ENCODE data around the gene DUSP6.

Gene DUSP6

GRCh38 chr12:89311703-89312293, 40.5 kb downstream of the DUSP6 start:
- peaks cover 13% of the 10 kb centered on the region for H3K4me1 Mint-ChIP-seq
- H3K9me3 Mint-ChIP-seq = no peaks in the 10 kb centered on the region
- no peak for ATAC-seq (replicated peaks; ENCODE audit: extremely low read depth, poor library complexity, severe bottlenecking)
- H3K36me3 Mint-ChIP-seq (ENCODE audit: insufficient read depth) = no peaks in the 10 kb centered on the region
- DNase-seq (ENCODE audit: low spot score in 2 of 2) = no peak
- no peaks in the 10 kb centered on the region for H3K27me3 Mint-ChIP-seq
- no peak overlapping the region for H3K4me3 Mint-ChIP-seq
- no peak overlapping the region for H3K27ac Mint-ChIP-seq (ENCODE audit: low read depth)

- Mint-ChIP-seq H3K27ac (ENCODE audit: low read depth) (no peak overlapping the region), H3K4me3 (no peak overlapping the region), H3K9me3 (no peaks in the 10 kb centered on the region), H3K4me1 (peaks cover 13% of the 10 kb centered on the region), H3K27me3 (no peaks in the 10 kb centered on the region), H3K36me3 (ENCODE audit: insufficient read depth) (no peaks in the 10 kb centered on the region)
- ATAC-seq (replicated peaks; ENCODE audit: extremely low read depth, poor library complexity, severe bottlenecking) = no peak
- no peak for DNase-seq (ENCODE audit: low spot score in 2 of 2)
These were observed 42.5 kb downstream of the DUSP6 start for GRCh38 chr12:89309815-89310214.

GRCh38 chr12:89309440-89309802, 42.9 kb downstream of the DUSP6 start:
- no peak for ATAC-seq (replicated peaks; ENCODE audit: extremely low read depth, poor library complexity, severe bottlenecking)
- Mint-ChIP-seq H3K27ac (ENCODE audit: low read depth) (no peak overlapping the region), H3K9me3 (no peaks in the 10 kb centered on the region), H3K4me3 (no peak overlapping the region), H3K36me3 (ENCODE audit: insufficient read depth) (no peaks in the 10 kb centered on the region), H3K4me1 (peaks cover 13% of the 10 kb centered on the region), H3K27me3 (no peaks in the 10 kb centered on the region)
- no peak for DNase-seq (ENCODE audit: low spot score in 2 of 2)

- Mint-ChIP-seq H3K9me3 (no peaks in the 10 kb centered on the region), H3K27me3 (no peaks in the 10 kb centered on the region), H3K4me1 (peaks cover 13% of the 10 kb centered on the region), H3K27ac (ENCODE audit: low read depth) (no peak overlapping the region), H3K4me3 (no peak overlapping the region), H3K36me3 (ENCODE audit: insufficient read depth) (no peaks in the 10 kb centered on the region)
- ATAC-seq (replicated peaks; ENCODE audit: extremely low read depth, poor library complexity, severe bottlenecking) (no peak), DNase-seq (ENCODE audit: low spot score in 2 of 2) (no peak)
These were observed 44.6 kb downstream of the DUSP6 start for GRCh38 chr12:89307474-89308253.

- H3K9me3 Mint-ChIP-seq = no peaks in the 10 kb centered on the region
- no peak overlapping the region for H3K4me3 Mint-ChIP-seq
- DNase-seq (ENCODE audit: low spot score in 2 of 2) (no peak), ATAC-seq (replicated peaks; ENCODE audit: extremely low read depth, poor library complexity, severe bottlenecking) (no peak)
- H3K27ac Mint-ChIP-seq (ENCODE audit: low read depth) = no peak overlapping the region
- no peaks in the 10 kb centered on the region for H3K27me3 Mint-ChIP-seq
- peaks cover 13% of the 10 kb centered on the region for H3K4me1 Mint-ChIP-seq
- no peaks in the 10 kb centered on the region for H3K36me3 Mint-ChIP-seq (ENCODE audit: insufficient read depth)
These were observed 45.4 kb downstream of the DUSP6 start for GRCh38 chr12:89306827-89307473.

- DNase-seq (ENCODE audit: low spot score in 2 of 2) (no peak), ATAC-seq (replicated peaks; ENCODE audit: extremely low read depth, poor library complexity, severe bottlenecking) (no peak)
- H3K9me3 Mint-ChIP-seq = no peaks in the 10 kb centered on the region
- no peak overlapping the region for H3K4me3 Mint-ChIP-seq
- H3K4me1 Mint-ChIP-seq = peaks cover 13% of the 10 kb centered on the region
- H3K27me3 Mint-ChIP-seq = no peaks in the 10 kb centered on the region
- no peaks in the 10 kb centered on the region for H3K36me3 Mint-ChIP-seq (ENCODE audit: insufficient read depth)
- H3K27ac Mint-ChIP-seq (ENCODE audit: low read depth) = no peak overlapping the region
These were observed 46.9 kb downstream of the DUSP6 start for GRCh38 chr12:89305373-89305772.

- H3K9me3 Mint-ChIP-seq = no peaks in the 10 kb centered on the region
- H3K4me1 Mint-ChIP-seq = no peaks in the 10 kb centered on the region
- no peaks in the 10 kb centered on the region for H3K36me3 Mint-ChIP-seq (ENCODE audit: insufficient read depth)
- DNase-seq (ENCODE audit: low spot score in 2 of 2) = no peak
- H3K4me3 Mint-ChIP-seq = no peak overlapping the region
- H3K27me3 Mint-ChIP-seq = peaks cover 17% of the 10 kb centered on the region
- no peak for ATAC-seq (replicated peaks; ENCODE audit: extremely low read depth, poor library complexity, severe bottlenecking)
- no peak overlapping the region for H3K27ac Mint-ChIP-seq (ENCODE audit: low read depth)
These were observed 52.4 kb downstream of the DUSP6 start for GRCh38 chr12:89299931-89300330.

- Mint-ChIP-seq H3K27ac (ENCODE audit: low read depth) (no peak overlapping the region), H3K4me1 (no peaks in the 10 kb centered on the region), H3K9me3 (no peaks in the 10 kb centered on the region), H3K4me3 (no peak overlapping the region), H3K36me3 (ENCODE audit: insufficient read depth) (no peaks in the 10 kb centered on the region), H3K27me3 (peaks cover 22% of the 10 kb centered on the region)
- no peak for DNase-seq (ENCODE audit: low spot score in 2 of 2)
- no peak for ATAC-seq (replicated peaks; ENCODE audit: extremely low read depth, poor library complexity, severe bottlenecking)
These were observed 52.9 kb downstream of the DUSP6 start for GRCh38 chr12:89299417-89299816.
